GM21576 (cell line): ENCODE results near the gene POC1A.

ENCODE experiments used
- ATAC-seq: cut with Tn5 transposase; IDR thresholded peaks from one replicate; pipeline ENCODE4 v1.9.1; 2021; ENCODE audit warnings: mild to moderate bottlenecking, moderate library complexity; ENCODE audit not compliant: unreplicated experiment

The POC1A gene

DNA sequence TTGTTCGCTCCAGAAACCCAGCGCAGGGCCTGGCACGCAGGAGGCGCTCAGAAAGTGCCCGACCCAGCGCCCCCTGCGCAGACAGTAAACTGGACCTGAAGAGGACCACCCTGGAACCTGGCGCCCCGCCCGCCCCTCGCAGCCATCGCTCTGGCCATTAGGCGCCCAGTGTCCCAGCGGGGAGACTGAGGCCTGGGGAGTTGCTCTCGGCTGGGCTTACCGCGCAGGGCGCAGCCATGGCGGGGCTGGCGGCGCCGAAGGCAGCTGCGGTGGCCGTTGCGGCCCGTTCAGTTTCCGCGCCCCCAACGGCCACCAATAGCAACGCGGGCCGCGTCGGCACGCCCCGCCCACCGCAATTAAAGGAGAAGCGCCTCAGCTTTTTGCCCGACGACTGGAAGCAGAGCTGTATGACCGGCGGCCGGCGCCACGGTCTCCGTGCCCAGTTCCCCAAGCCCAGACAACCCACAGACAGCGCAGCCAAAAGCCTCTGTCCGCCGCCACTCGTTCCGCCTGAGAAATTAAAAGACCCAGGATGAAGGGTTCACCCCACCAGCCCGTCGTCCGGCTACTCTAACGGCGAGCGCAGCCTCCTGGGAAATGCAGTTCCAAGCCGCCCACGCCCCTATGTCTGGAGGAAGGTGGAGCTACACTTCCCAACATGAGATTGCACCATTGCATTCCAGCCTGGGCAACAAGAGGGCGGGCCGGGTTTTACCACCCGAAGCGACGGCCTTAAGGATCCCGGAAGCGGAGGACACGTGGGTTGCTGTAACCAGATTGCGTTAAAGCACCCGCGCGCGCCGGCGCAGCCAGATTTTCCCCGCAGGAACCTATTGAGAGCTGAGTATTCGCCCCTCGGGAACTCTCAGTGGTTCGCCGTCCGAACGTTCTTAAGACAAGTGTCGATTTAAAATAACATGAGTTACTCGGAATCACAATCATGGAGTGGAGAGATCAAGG lies at the start of gene POC1A:
Gene POC1A, minus strand, starts transcription at position 289 of the 960 bp plus-strand sequence. Its CDS starts 51 bp downstream, at position 238.
- peak; percentile 77 for ATAC-seq

DNA sequence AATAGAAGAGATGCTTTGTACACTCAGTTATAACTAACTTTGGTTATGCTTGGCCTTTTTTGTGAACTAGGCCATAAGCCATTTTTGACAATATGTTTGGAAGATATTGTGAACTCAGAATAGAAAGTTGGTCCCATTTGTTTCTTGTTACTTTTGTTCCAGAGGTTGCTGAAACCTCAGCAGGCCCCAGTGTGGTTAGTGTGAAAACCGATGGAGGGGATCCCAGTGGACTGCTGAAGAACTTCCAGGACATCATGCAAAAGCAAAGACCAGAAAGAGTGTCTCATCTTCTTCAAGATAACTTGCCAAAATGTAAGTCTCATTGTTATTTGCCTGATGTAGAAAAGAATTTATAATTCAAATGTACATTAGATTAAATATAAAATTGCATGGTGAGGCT lies 49.5 kb upstream of the POC1A start:
- no peak for ATAC-seq

DNA sequence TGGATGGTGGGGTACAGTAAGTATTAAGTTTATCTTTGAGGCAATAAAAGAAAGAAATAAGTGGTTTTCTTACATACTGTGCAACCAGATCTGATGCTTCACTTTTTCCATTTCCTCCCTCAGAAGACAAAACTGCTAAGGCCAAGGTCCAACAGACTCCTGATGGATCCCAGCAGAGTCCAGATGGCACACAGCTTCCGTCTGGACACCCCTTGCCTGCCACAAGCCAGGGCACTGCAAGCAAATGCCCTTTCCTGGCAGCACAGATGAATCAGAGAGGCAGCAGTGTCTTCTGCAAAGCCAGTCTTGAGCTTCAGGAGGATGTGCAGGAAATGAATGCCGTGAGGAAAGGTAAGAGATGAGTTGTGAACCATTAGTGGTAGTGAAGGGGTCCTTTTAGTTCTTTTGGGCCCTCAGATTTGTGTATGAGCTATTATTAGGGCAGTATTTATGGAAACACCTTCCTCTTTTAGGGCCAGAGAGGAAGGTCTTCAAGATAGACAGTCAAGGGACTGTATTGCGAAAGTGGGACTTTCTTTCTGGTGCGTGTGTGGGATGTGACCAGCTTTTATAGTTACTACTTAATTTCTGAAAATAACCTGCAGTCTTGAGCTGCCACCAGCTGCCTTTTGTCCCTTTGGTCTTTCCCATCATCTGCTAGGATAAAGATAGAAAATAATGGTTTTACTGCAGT lies 48.3 kb upstream of the POC1A start:
- ATAC-seq, result no peak

DNA sequence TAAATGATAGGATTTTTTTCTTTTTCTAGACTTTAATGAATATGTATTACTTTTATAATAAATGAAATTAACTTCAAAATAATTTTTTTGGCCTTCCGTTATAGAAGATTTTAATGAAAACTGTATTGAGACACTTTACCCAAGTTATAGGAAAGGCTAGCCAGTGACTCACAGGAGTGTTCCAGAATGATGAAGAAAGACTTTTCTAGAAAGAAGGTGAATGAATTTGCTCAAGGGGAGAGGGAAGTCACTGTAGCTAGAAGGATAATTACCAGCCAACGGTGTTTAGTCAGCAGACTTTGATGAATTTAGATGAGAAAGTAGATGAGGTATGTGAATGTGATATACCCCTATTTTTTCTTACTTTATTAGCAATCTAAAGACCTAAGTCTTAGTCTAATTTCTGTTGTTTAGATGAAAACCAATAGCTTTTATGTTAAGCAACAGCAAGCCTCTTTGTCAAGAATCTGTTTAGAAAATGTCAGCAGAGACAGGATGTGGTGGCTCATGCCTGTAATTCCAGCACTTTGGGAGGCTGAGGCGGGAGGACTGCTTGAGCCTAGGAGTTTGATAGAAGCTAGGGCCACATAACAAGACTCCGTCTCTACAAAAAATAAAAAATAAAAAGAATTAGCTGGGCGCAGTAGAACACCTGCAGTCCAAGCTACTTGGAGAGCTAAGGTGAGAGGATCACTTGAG lies 46.9 kb upstream of the POC1A start:
- ATAC-seq, result no peak

DNA sequence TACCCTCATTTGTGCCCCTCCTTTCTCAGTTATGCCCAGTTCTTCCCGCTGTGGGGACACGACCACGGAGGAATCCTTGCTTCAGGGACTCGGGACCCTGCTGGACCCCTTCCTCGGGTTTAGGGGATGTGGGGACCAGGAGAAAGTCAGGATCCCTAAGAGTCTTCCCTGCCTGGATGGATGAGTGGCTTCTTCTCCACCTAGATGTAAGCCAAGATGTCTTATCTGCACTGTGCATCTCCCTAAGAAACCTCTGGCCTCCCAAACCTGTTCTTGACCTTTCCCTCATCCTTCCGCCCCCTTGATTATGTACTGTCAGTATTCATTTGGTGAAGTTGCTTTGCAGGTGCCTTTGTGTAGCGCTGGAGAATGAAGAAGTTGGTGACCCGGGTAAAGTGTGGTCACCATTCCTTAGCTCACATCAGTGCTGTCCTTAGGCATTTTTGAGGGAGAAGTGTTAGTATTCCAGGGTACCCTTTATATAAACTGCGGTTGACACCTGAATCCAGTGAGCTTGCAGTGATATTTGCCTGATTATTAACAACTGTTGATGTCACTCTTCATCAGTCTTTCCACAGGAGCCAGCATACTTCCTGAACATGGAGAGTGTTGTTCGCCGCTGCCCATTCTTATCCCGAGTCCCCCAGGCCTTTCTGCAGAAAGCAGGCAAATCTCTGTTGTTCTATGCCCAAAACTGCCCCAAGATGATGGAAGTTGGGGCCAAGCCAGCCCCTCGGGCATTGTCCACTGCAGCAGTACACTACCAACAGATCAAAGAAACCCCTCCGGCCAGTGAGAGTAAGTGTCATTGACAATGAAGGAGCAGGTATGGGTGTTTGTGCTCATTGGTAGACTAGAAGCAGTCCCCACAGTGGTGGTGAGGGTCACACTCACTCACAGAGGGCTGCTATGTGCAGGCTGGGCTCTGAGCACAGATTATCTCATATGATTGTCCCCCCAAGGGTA lies 44.7 kb upstream of the POC1A start:
- ATAC-seq, result no peak

DNA sequence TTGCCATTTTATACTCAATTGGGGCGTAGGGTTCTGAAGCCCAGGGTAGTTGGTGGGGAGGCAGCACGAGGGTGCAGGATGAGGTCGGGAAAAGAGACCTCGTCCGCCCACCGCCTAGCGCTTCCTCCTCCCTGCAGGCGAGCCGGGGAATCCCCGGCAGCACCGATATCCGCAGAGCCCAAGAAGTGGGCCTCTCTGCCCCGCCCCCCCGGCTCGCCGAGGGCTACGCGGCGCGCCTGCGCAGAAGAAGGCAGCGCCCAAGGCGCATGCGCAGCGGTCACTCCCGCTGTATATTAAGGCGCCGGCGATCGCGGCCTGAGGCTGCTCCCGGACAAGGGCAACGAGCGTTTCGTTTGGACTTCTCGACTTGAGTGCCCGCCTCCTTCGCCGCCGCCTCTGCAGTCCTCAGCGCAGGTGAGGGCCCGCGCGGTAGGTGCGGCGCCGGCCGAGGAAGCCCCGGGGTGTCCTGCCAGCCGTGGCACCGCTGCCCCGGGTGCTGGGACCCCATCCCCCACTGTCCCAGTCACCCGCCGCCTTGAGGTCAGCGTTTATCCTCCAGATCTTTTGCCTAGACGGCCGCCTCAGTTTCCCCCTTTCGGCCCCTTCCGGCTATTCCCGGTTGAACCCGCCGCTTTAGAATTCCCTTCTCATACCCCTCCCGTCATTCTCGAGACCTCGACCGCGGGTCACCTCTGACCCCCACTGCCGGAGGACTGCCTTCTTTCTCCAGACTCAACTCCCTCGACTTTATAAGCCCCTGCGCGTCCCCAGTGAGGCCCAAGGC lies 43.8 kb upstream of the POC1A start, which contains the start of gene ALAS1:
Gene ALAS1, plus strand, starts transcription at position 319 of the 784 bp plus-strand sequence. CDS start 1,082 bp downstream, outside the sequence.
- peak; percentile 84 for ATAC-seq

DNA sequence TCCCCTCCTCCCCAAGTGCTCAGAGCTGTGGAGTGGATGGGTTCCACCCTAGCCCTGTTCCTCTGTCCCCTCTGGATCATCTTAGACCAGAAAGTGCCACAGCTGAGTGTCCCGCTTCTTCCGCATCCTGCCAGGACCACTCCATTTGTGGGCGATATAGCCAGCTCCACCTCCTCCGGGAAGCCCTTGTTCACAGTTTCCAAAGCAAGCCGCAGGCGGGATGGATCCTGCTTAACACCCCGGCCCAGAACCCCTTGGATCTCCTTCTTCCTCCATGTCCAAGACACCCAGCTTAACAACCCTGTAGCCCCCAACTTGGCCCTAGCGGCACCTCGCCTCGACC lies 43.2 kb upstream of the POC1A start:
- ATAC-seq, result no peak

DNA sequence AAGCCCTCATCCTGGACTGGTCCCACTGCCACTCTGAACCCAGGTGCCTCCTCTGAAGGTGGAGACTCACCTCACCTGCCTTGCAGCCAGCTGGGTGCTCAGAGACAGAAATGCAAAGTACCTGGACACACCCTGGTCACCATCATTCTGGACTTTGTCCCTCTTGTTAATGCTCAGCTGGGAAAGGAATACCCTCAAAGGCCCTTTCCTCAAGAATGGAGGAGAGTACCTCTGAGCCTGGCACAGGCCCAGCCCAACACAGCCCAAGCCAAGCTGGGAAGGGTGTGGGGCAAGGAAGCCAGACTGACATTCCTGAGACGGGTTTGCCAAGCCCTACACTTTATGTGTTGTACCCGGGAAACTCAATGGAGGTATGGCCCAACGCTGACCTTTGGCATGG lies 42.8 kb upstream of the POC1A start:
- no peak for ATAC-seq

DNA sequence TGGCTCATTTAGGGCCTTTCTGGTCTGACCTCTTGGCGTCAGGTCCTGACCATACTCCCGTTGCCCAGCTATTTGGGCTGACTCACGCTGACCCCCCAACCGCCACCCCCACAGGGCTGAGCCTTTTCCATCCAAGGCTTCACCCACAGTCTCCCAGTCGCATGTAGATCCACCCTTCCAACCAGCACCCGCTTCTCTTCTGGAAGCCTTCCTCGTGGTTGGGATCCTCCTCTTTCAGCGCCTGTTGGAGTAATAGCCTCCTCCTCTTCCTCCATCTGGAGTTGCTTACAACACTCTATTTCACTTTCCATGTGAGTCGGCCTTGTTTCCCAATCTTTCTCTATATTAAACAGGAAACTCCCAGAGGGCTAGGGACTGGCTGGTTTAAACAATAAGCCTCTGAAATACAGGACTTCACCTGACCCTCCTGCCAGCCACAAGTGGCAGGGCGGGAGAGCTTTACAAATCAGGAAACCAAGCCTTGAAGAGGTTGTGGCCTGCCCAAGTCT lies 41.7 kb upstream of the POC1A start:
- no peak for ATAC-seq

DNA sequence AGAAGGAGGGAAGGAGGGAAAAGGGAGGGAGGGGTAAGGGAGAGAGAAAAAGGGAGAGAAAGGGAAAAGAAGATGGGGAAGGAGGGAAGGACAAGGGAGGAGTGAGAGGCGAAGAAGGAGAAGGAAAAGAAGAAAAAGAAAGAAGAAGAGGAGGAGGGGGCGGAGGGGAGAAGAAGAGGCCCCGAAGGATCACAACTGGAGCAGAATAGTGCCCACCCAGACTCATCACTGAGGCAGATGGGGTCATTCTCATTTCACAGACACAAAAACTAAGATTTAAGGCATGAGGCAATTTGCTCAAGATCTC lies 41.0 kb upstream of the POC1A start:
- ATAC-seq, result no peak

DNA sequence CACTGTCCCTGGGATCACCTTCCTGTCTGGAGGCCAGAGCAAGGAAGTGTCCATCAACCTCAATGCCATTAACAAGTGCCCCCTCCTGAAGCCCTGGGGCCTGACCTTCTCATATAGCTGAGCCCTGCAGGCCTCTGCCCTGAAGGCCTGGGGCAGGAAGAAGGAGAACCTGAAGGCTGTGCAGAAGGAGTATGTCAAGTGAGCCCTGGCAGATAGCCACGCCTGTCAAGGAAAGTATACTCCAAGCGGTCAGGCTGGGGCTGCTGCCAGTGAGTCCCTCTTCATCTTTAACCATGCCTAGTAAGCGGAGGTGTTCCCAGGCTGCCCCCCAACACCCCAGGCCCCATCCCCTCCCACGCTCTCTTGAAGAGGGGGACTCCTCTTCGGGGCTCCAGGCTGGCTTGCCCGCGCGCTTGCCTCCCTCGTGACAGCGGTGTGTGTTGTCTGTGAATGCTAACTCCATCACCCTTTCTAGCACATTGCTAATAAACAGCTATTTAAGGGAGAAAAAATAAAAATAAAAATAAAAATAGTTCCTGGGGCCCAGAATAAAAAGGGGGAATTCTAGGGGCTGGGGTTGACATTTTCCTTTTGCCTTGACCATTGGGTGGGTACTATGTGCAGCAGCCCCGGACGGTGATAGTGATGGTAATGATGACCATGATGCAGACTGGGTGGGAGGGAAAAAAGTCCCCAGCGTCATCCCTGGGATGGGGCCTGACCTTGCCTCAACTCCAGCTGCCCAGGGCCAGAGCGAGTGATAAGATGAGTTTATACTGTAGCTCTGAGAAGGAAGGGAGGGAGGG lies 40.5 kb upstream of the POC1A start:
- no peak for ATAC-seq

DNA sequence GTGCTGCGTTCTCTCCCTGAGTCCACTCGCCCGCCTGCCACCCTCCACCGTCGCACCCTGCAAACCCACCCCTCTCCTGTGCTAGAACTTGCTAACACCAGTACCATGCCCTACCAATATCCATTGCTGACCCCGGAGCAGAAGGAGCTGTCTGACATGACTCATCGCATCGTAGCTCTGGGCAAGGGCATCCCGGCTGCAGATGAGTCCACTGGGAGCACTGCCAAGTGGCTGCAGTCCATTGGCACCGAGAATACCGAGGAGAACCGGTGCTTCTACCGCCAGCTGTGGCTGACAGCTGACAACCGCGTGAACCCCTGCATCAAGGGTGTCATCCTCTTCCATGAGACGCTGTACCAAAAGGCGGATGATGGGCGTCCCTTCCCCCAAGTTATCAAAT lies 38.8 kb upstream of the POC1A start:
- ATAC-seq, result no peak

DNA sequence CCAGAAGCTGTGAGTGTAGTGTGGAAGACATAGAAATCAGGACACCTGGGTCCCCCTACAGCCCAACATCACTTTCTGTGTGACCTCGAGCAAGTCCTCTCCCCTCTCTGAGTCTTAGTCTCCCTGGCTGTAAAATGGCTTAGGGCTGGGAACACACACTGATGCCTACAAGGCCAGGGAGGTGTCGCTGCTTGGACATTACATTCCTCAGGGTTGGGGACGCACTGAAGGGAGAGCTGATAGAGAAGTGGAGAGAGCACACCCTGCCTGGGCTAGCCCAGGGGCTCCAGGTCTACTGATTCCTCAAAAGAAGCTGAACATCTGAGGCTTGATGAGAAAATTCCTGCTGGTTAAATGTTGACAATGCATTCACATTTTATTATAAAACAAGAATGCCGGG lies 37.4 kb upstream of the POC1A start:
- no peak for ATAC-seq

DNA sequence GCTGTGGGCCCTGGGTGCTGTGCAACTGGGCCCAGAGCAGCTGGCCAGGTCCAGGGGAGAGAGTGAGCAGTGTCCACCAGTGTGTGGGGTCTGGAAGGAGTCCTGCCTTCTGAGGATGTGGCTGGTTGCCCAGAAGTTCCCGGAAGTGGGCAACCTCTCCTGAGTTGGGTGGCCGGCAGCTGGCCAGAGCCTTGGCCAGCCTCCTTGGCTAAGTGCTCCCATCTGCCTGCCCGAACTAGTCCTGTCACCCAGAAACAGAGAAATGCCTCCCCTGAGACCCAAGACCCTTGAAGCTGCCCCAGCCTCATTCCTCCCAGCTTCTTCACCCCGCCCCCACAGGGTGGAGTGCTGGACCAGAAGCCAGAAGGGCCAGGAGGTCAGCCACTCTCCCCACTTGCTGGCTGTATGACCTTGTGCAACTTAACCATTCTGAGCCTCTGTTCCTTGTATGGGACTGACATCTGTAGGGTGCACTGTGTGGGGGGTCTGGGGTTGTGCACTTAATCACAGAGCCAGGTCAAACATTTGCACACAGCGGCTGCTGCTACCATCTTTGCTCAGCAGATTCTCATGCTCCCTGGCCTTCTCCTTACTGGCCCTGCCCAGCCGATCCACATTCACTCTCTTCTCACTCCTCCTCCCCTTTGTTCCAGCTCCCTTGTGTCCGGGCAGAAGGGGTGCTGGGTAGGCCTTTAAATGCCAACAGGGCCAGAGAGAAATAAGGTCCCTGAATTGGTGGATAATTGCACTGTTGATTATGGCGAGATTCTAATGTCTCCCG lies 36.3 kb upstream of the POC1A start:
- ATAC-seq, result no peak

DNA sequence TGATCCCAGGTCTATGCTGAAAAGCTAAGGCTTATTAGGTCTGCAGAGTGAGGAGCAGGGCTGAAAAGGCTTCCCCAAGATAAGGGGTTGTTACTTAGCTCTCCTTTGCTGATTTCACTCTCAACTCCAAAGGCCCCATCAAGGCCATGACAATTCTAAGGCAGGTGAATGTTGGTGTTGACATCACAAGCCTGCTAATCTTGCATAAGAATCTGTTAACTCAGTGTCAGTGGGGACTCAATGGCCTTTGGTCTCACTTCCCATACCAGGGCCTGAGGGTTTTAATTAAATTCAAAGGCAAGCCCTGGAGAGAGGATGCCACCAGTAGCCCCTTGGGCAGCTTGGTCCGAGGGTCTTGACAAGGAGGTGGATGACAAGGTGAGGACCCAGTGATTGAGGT lies 34.3 kb upstream of the POC1A start:
- ATAC-seq, result no peak

DNA sequence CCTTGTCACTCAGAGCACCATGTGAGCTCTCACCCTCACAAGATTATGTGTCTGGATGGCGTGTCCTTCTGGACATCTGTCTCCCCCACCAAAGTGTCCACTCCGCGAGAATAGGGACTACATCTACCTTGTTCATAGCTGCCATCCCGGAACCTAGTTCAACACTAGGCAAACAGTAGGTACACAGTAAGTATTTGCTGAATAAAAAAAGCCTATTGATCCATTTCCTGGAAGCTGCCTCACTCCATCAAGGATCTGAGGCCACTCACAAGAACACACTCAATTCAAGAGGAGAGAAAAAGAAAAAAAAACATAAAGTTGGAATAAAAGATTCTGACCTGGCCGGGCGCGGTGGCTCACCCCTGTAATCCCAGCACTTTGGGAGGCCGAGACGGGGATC lies 32.5 kb upstream of the POC1A start:
- ATAC-seq, result no peak

DNA sequence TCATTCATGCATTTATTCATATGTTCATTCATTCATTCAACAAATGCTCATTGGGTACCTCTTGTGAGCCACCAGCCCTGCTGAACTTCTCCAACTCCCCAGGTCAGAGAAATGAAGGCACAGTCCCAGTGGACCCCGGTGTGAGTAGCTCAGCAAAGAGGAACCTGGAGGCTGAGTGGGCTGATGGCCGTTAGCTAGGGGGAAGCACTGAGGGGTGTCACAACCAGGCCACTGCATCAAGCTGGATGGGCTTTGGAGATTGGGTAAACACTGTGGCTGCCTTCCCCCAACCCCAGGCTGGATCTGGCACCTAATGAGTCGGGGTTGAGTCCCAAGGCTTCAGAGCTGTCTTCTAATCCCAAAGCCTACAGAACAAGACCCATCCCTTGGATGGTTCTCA lies 31.6 kb upstream of the POC1A start:
- ATAC-seq, result no peak

DNA sequence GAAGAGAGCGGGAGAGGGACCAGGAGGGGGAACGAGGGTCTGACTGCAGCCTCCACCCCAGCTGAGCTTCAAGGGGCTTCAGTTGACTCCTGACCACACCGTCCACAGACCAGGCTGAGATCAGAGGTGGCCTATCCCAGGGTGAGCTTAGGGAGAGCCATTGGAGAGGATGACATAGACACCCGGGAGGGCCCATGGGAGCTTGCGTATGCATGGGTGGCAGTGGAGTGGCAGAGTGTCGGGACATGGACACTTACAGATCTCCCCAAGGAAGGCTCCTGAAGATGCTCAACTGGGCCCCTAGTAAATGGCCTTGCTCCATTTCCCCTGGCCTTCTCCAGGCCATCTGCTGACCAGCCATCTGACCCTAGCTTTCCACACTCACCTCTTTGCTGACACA lies 31.1 kb upstream of the POC1A start:
- ATAC-seq, result no peak
